ENCODE measurements around the gene SLC25A51.

Gene SLC25A51

GRCh38 chr9:37937366-37937765, 33.4 kb upstream of the SLC25A51 start:
- DNase-seq (ENCODE audit: low read depth) = no peak

GRCh38 chr9:37936965-37937364, 33.0 kb upstream of the SLC25A51 start:
- no peak for DNase-seq (ENCODE audit: low read depth)

- no peak for DNase-seq (ENCODE audit: low read depth)
Measured at GRCh38 chr9:37936376-37936775, 32.4 kb upstream of the SLC25A51 start.

- no peak for DNase-seq (ENCODE audit: low read depth)
Measured at GRCh38 chr9:37935096-37935495, 31.2 kb upstream of the SLC25A51 start.

- DNase-seq (ENCODE audit: low read depth) = no peak
Measured at GRCh38 chr9:37931592-37931991, 27.7 kb upstream of the SLC25A51 start.

GRCh38 chr9:37929441-37929895, 25.5 kb upstream of the SLC25A51 start:
- no peak for DNase-seq (ENCODE audit: low read depth)

GRCh38 chr9:37928552-37929430, 24.9 kb upstream of the SLC25A51 start:
- DNase-seq (ENCODE audit: low read depth) = no peak

GRCh38 chr9:37927601-37928551, 23.9 kb upstream of the SLC25A51 start:
- DNase-seq (ENCODE audit: low read depth) = no peak

- no peak for DNase-seq (ENCODE audit: low read depth)
Measured at GRCh38 chr9:37927132-37927531, 23.2 kb upstream of the SLC25A51 start.

- DNase-seq (ENCODE audit: low read depth) = no peak
Measured at GRCh38 chr9:37926737-37927118, 22.8 kb upstream of the SLC25A51 start.

- no peak for DNase-seq (ENCODE audit: low read depth)
Measured at GRCh38 chr9:37925786-37926736, 22.1 kb upstream of the SLC25A51 start.

- no peak for DNase-seq (ENCODE audit: low read depth)
Measured at GRCh38 chr9:37925006-37925405, 21.1 kb upstream of the SLC25A51 start.

GRCh38 chr9:37924538-37924937, 20.6 kb upstream of the SLC25A51 start:
- no peak for DNase-seq (ENCODE audit: low read depth)

GRCh38 chr9:37923796-37924427, 20.0 kb upstream of the SLC25A51 start:
- DNase-seq (ENCODE audit: low read depth) = no peak

GRCh38 chr9:37923118-37923795, 19.3 kb upstream of the SLC25A51 start:
- DNase-seq (ENCODE audit: low read depth) = no peak

GRCh38 chr9:37922363-37923117, 18.6 kb upstream of the SLC25A51 start:
- DNase-seq (ENCODE audit: low read depth) = no peak

- DNase-seq (ENCODE audit: low read depth) = no peak
Measured at GRCh38 chr9:37921546-37922300, 17.8 kb upstream of the SLC25A51 start.

- DNase-seq (ENCODE audit: low read depth) = no peak
Measured at GRCh38 chr9:37921168-37921510, 17.2 kb upstream of the SLC25A51 start.

All from T follicular helper cell (primary cell).